Adrenal gland (tissue), 12 donors: ENCODE results near the gene MACROD2. TPM values are rescaled to one million over a fixed set of nuclear protein-coding genes. Genes with fewer than 3 reads are reported as not detected.
"Not testable (repeated sequence)": the region's sequence is repeated elsewhere in the genome, so short reads cannot be mapped to it uniquely, and the experiment has no call there.

Experiments
- DNase-seq, 7 donors: peaks; one replicate each; pipeline ENCODE4 v3.0.0-alpha.2; 2019 to 2020
- H3K27ac ChIP-seq, 5 donors: fragments of 200-600 bp; sonication (generic) in 4 of 5; 1 replicate in 3 of 5; 2 replicates in 2 of 5; pipeline versions ENCODE4 v1.5.1 to v1.8.0; 2016 to 2020; ENCODE audit warnings: mild to moderate bottlenecking in 1 of 5
- H3K27me3 ChIP-seq: fragments of 200-600 bp; 2 replicates; pipeline ENCODE4 v1.8.0; 2021
- H3K36me3 ChIP-seq, 2 donors: fragments of 200-600 bp; replicated peaks in 1 of 2; 1 replicate in 1 of 2; 2 replicates in 1 of 2; pipeline versions ENCODE4 v1.5.1 to v1.8.0; 2018 to 2022
- H3K4me1 ChIP-seq, 2 donors: fragments of 200-600 bp; replicated peaks in 1 of 2; 1 replicate in 1 of 2; 2 replicates in 1 of 2; pipeline versions ENCODE4 v1.5.1 to v1.8.0; 2018 to 2021
- H3K4me3 ChIP-seq, 4 donors: fragments of 200-600 bp; sonication (generic) in 3 of 4; one replicate each; pipeline ENCODE4 v1.5.1; 2016 to 2018
- H3K9me3 ChIP-seq, 3 donors: fragments of 200-600 bp; sonication (generic) in 1 of 3; replicated peaks in 1 of 3; 1 replicate in 2 of 3; 2 replicates in 1 of 3; pipeline versions ENCODE4 v1.5.1 to v1.8.0; 2016 to 2021
- POLR2A ChIP-seq, 2 donors: fragments of 450-650 bp; IDR thresholded peaks; one replicate each; pipeline ENCODE4 v1.6.1; 2017; ENCODE audit warnings: antibody characterized with exemption in 2 of 2, mild to moderate bottlenecking in 2 of 2, moderate library complexity in 1 of 2
- WGBS, 4 donors: extraction: QIAGEN DNeasy Blood & Tissue Kit in 2 of 4; methylation state at CpG; one replicate each; pipeline versions ENCODE4 v1.1.5 to v1.1.7; 2013 to 2017; 5-methylcytosine and 5-hydroxymethylcytosine counted together
- intact Hi-C, 2 donors: fragments of 100-400 bp; cut with DNase I; formaldehyde crosslinking; loops; one replicate each; pipeline versions ENCODE4 v1.14.1 to v1.15.0; 2022 to 2023
- polyA plus RNA-seq, 3 donors: library from polyadenylated mRNA; stranded (reverse); fragments of 200-250 nt in 2 of 3; fragments of 350-450 nt in 1 of 3; fragmentation: Illumina TruSeq in 1 of 3; extraction: RNeasy Lipid Tissue Mini Kit (QIAGEN cat#74804) in 1 of 3; gene quantifications; one replicate each; pipeline ENCODE4 v1.2.3, GENCODE V29; 2013 to 2014
- total RNA-seq, 9 donors: library from RNA; depleted of rRNA in 4 of 9; stranded (reverse); fragments of >200 nt in 4 of 9; fragments of 120-200 nt in 1 of 9; fragmentation: NEBNext Ultra II Directional in 1 of 9; extraction: Animal tissue kit (Norgen Biotek cat#: 25700) in 1 of 9; gene quantifications; one replicate each; pipeline versions ENCODE4 v1.1.0 to v1.2.4, GENCODE V29; 2013 to 2023
- TF ChIP-seq, protein P1 (sequence below), 6 experiments: fragments of 450-650 bp in 4 of 6; fragments of 200-600 bp in 2 of 6; sonication (generic) in 1 of 6; IDR thresholded peaks; 1 replicate in 5 of 6; 2 replicates in 1 of 6; pipeline versions ENCODE4 v1.5.1 to v1.8.0; 2016 to 2021; ENCODE audit warnings: antibody characterized with exemption in 6 of 6, mild to moderate bottlenecking in 2 of 6, moderate library complexity in 1 of 6
- donor health status: healthy with polysubstance abuse.
- donor health status: Bipolar disorder and iron deficiency.
- donor health status: DM: yes; HTN: yes; CAD: no.
- donor health status: DM: no; HTN: no; CAD: no.
- donor health status: DM: no; HTN: no; CAD: no.
- donor health status: DM: yes; HTN: yes; CAD: no.

The MACROD2 gene
- total and polyA plus RNA-seq, 12 donors = 1.1 to 21.2 (median 6.4) TPM

DNA sequence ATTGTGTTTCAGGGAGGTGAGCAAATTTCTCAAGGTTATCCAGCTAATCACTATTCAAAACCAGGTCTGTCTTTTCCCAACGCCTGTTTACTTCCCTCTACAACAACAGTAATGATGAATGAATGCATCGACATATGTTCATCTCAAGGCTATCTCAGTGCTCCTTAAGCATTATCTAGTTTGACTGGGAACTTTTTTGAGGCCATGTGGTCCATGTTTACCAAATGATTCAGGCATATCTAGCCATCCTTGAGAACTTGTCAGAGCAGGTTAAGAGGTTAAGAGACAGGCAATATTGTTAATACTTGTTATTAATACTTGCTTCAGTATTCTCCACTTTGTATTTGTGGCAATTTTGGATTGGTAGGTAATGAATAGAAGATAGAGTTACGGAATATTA lies 1380.5 kb downstream of the MACROD2 start:
- no peak overlapping the region for H3K27ac ChIP-seq
- TF ChIP-seq, protein P1, sequence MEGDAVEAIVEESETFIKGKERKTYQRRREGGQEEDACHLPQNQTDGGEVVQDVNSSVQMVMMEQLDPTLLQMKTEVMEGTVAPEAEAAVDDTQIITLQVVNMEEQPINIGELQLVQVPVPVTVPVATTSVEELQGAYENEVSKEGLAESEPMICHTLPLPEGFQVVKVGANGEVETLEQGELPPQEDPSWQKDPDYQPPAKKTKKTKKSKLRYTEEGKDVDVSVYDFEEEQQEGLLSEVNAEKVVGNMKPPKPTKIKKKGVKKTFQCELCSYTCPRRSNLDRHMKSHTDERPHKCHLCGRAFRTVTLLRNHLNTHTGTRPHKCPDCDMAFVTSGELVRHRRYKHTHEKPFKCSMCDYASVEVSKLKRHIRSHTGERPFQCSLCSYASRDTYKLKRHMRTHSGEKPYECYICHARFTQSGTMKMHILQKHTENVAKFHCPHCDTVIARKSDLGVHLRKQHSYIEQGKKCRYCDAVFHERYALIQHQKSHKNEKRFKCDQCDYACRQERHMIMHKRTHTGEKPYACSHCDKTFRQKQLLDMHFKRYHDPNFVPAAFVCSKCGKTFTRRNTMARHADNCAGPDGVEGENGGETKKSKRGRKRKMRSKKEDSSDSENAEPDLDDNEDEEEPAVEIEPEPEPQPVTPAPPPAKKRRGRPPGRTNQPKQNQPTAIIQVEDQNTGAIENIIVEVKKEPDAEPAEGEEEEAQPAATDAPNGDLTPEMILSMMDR (IDR thresholded peaks at IDR 0.05) = no peak
- TF ChIP-seq POLR2A (IDR thresholded peaks at IDR 0.05) = no peak
- 60 to 75% (median 61%) methylated on average over 3 of the region's 3 CpGs for WGBS, 4 donors
- H3K27me3 ChIP-seq = no peaks in the 10 kb centered on the region
- no peak overlapping the region for H3K4me3 ChIP-seq
- H3K4me1 ChIP-seq = no peaks in the 10 kb centered on the region
- no peaks in the 10 kb centered on the region for H3K9me3 ChIP-seq
- H3K36me3 ChIP-seq = no peaks in the 10 kb centered on the region
- intact Hi-C loops = no loop called here
- DNase-seq = no peak

DNA sequence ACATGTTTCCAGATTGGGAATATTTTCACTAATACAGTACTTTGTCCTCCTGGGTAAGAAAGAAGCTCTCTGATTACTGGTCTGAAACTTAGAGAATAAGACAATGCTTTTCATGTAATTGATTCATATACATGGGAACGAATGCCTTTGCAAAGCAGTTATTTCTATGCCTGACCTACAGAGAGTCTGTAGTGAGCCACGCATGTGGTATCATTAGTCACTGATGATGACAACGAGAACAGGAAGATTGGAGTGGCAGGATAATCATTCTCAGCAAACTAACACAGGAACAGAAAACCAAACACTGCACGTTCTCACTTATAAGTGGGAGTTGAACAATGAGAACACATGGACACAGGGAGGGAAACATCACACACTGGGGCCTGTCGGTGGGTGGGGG lies 1382.3 kb downstream of the MACROD2 start:
- H3K36me3 ChIP-seq, H3K9me3 ChIP-seq, H3K27me3 ChIP-seq, H3K4me3 ChIP-seq, intact Hi-C loops, DNase-seq, H3K27ac ChIP-seq, H3K4me1 ChIP-seq: not testable (repeated sequence)
- 61 to 80% (median 64%) methylated on average over 5 of the region's 5 CpGs for WGBS, 4 donors

DNA sequence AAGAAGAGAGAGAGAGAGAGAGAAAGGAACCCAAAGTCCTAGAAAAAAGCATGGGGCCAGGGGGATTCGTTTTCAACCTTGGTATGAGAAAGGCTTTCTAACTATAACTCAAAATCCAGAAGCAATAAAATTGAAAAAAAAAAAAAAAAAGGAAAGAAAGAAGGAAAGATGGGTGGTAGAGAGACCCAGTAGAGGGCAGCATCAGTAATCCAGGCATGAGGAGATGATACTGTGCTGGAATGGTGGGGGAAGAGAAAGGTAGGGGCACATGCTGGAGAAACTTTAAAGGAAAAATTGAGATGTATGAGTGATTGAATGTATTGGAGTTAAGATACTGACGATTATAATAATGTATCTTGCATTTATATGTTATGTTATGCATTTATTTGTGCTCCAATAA lies 1382.8 kb downstream of the MACROD2 start:
- H3K4me1 ChIP-seq = no peaks in the 10 kb centered on the region
- TF ChIP-seq POLR2A (IDR thresholded peaks at IDR 0.05) = no peak
- TF ChIP-seq, protein P1 (IDR thresholded peaks at IDR 0.05) = no peak
- no peaks in the 10 kb centered on the region for H3K36me3 ChIP-seq
- H3K27me3 ChIP-seq = no peaks in the 10 kb centered on the region
- intact Hi-C loops = no loop called here
- no peaks in the 10 kb centered on the region for H3K9me3 ChIP-seq
- WGBS, 4 donors = 42 to 65% (median 46%) methylated on average over 2 of the region's 2 CpGs
- no peak overlapping the region for H3K4me3 ChIP-seq
- DNase-seq = no peak
- H3K27ac ChIP-seq = no peak overlapping the region

DNA sequence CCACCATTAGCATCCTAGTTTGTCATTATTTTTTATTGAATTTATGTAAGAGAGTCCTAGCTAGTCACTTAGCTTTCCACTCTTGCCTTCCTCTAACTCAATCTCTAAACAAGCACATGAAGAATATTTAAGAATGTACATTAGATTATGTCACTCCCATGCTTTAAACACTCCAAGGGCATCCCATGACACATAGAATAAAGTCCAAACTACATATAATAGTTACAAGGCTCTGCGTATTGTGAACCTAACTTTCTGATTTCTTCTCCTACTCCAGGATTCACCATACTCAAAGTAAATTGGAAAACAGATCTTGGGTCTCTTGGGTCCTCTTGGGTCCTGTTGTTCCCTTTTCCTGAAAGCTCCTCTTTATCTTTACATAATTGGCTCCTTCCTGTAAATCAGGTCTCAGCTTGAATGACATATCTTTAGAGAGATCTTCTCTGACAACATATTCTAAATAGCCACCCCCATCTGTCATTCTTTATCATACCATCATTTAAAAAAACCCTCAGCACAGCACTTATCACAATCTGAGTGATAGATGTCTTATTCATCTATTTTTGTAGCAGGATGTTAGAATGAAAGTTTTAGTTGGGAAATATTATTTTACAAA lies 1384.5 kb downstream of the MACROD2 start:
- Histone ChIP-seq H3K27me3 (no peaks in the 10 kb centered on the region), H3K9me3 (no peaks in the 10 kb centered on the region), H3K4me3 (no peak overlapping the region), H3K27ac (no peak overlapping the region), H3K36me3 (no peaks in the 10 kb centered on the region), H3K4me1 (no peaks in the 10 kb centered on the region)
- WGBS, 4 donors = 93 to 100% (median 95%) methylated on average over 1 of the region's 1 CpG
- no peak for TF ChIP-seq POLR2A (IDR thresholded peaks at IDR 0.05)
- TF ChIP-seq, protein P1 (IDR thresholded peaks at IDR 0.05) = no peak
- intact Hi-C loops = no loop called here
- DNase-seq = no peak

DNA sequence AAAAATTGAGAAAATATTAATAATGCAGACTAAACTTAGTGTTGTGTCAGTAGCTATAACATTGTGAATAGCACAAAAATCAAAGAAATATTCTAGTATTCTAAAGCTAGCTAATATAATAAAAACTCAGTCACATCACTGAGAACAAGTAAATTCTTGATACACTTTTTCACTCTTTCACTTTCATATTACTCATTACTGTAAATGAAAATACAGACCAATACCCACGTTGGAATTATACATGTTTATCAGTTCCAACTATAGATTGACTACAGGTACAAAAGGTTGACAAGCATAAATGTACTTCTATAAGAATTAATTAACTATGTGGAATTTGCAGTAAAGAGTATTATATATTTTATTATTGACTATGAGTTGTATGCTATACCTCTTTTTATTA lies 1385.5 kb downstream of the MACROD2 start:
- 67 to 84% (median 82%) methylated on average over 1 of the region's 1 CpG for WGBS, 4 donors
- no peak for TF ChIP-seq POLR2A (IDR thresholded peaks at IDR 0.05)
- TF ChIP-seq, protein P1 (IDR thresholded peaks at IDR 0.05) = no peak

More for the DNA sequence above, 1385.5 kb downstream of the MACROD2 start:
- no peaks in the 10 kb centered on the region for H3K27me3 ChIP-seq
- H3K9me3 ChIP-seq = no peaks in the 10 kb centered on the region
- DNase-seq = no peak
- H3K4me1 ChIP-seq = no peaks in the 10 kb centered on the region
- no peak overlapping the region for H3K27ac ChIP-seq
- no peak overlapping the region for H3K4me3 ChIP-seq
- intact Hi-C loops = no loop called here
- no peaks in the 10 kb centered on the region for H3K36me3 ChIP-seq
